GM18870 (cell line): ENCODE data around the gene BBOX1.
A peak's percentile ranks its signal among the peaks of the same experiment; 100 is the strongest.
"Not testable (repeated sequence)": the region's sequence is repeated elsewhere in the genome, so short reads cannot be mapped to it uniquely, and the experiment has no call there.

Experiments
- ATAC-seq: cut with Tn5 transposase; IDR thresholded peaks from one replicate; pipeline ENCODE4 v1.9.1; 2021; ENCODE audit warnings: moderate library complexity; ENCODE audit not compliant: unreplicated experiment

Gene BBOX1

DNA sequence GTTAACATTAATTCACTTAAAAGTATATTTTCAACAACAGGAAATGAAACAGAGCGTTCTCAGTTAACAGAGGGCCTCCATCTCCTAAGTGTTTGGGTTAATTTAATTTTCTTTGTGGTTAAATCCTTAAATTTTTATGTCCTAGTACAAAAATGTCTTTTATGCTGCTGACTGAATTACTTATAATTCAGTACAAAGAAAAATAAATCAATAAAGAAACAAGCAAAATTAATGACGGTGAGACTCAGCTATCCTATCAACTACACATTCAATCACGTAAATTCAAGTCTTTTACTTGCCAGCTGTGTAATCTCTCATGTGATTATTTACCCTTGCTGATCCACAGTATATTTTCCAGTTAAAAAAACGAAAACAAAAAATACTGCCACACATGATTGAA is 81.4 kb downstream of the BBOX1 start:
- ATAC-seq = no peak

DNA sequence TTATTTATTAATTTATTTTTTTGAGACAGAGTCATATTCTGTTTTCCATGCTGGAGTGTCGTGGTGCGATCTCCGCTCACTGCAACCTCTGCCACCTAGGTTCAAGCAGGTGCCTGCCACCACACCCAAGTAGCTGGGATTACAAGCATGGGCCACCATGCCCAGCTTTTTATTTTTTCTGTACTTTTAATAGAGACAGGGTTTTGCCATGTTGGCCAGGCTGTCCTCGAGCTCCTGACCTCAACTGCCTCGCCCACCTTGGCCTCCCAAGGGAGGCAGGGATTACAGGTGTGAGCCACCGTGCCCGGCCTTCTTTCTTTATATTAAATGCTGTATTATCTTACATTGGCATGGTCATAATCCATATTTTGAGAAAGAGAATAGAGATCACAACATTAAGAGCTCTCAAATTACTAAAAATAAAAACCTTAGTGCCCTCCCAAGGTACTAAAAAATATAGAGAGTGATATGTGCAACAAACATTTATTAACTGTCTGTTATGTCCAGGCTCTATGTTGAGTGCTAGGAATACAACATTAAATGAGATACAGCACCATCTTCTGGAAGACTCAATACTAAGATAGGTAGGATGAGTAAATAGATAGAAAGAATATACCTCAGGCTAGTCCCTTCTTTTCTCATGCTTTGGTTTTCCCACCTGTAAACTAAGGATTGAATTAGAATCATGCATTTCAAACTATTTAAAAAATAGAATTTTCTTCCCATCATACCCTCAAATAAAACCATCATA is 84.1 kb downstream of the BBOX1 start:
- no peak for ATAC-seq

DNA sequence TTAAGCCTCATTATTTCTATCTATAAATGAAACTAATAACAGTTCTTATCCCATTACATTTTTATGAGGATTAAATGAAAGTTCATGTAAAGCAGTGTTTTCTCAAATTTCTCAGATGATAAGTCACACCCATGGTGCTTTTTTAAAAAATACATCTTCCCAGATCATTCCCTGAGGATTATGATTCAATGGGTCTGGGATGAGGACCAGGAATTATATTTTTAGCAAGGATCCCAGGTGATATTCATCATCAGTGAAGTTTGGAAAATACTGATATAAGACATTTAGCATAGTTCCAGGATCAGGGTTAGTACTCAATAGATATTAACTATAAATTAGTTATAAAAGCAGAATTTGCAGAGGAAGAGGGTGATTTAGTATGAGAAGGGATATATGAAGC is 89.1 kb downstream of the BBOX1 start:
- no peak for ATAC-seq

DNA sequence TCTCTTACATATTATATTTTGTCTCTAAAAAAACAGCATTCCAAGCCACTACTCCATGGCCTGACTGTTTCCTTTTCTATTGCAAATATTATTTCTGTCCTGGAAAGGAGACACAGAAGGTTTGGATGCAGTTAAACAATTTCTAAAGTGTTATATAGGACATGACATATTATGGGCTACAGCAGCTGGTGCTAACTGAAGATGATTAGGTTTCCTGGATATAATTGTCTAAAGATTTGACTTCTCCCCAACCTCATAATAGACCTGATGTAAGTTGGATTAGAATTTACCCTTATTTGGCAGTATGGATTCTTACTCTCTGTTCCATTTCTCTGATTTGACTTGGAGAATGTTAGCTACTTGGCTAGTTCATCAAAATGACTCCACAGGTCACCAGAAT is 90.2 kb downstream of the BBOX1 start:
- no peak for ATAC-seq

DNA sequence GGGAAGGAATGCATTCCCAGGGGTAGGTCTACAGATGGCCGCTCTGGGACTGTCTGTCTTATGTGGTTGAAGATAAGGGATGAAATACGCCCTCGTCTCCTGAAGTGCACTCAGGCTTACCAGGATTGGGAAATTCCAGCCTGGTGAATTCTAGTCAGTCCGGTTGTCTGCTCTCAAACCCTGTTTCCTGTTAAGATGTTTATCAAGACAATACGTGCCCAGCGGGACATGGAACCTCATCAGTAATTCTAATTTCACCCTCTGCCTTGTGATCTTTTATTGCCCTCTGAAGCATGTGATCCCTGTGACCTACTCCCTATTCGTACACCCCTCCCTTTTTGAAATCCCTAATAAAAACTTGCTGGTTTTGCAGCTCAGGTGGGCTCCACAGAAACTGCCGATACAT is 95.3 kb downstream of the BBOX1 start:
- not testable (repeated sequence) for ATAC-seq

DNA sequence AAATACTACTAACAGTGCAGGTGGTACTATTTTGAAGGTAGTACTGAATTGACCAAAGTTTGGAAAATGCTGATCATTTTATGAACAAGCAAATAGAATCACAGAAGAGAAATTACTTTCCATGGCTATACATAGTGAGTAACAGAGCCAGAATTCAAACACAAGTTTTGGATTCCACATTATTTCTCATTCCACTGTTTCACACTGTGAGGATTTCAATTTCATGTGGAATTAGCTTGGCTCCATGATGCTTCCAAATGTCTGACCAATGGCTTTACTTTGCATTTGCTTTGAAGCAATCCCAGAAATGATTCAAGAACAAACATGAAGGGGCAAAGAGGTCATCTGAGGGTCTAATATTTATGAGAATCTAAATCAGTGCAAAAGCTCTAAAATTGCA is 98.1 kb downstream of the BBOX1 start:
- no peak for ATAC-seq

DNA sequence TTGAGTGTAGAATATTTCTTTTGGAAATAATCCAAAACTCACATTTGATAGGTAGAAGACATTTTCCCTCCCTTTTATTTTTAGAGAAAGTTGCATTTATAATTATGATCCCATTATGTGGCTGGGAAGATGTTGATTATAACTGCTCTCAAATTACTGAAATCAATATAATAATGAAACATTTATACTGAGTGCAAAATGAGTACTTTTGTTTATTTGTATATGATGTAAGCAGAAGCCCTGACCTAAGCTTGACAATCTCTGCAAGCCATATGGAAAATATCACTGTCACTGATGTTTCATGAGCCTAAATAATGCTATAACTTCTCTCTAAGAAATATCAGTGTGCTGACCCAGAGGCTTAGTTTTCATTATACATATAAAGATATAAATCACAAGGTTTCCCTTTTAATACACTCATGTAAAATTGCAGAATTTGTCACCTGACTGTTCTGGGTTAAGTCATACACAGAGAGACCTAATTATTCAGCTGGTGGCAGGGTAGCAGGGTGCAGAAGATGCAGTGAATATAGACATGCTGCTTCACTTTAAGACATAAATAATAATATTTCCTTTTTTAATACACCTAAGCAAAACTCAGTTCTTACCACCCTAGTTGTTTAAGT is 99.2 kb downstream of the BBOX1 start:
- ATAC-seq = no peak

DNA sequence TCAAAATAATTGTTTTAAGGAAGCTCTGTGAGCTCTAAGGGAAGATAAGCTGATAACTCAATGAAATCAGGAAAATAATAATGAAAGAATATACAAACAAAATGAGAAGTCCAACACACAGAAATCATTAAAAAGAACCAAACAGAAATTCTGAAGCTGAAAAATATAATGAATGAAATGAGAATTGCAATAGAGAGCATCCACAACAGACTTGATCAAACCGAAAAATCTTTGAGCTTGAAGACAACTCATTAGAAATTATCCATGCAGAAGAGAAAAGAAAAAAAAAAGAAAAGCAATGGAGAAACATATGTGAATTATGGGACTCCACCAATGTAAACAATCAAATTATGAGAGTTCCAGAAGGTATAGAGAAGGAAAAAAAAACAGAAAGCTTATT is 101.0 kb downstream of the BBOX1 start:
- ATAC-seq = no peak

DNA sequence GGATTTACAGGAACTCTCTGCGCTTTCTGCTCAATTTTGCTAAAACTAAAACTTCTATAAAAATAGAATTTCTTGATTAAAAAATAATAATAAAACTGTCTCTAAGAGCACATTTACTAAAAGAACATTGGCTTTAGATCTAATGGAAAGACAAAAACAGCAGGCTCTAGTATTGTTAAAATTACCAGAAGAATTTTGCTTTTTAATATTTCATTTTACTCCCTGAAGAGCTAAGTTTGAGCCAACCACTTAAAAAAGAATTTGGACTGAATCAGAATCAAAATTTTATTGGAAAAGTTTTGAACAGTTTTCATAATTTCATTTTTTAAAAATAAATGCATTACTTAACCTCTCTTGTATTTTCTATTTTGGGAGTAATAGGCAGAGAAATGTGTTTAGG is 107.3 kb downstream of the BBOX1 start:
- no peak for ATAC-seq

DNA sequence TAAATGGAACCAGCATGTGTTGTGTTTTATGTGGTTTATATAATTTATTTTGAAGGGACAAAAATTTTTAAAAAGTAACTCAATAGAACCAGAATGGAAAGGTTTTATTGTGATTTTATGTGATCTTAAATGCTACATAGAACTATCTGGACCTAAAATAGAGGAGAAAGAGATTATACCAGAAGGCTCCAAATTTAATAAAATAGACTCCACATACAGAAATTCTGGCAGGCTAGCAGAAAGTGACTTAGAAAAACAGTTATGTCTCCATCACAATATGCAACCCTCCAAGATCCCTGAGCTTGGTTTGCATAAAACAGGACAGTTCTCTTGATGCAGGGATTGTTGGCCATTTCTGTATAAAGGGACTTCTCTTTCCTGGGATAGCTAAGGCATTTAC is 107.9 kb downstream of the BBOX1 start:
- ATAC-seq = no peak

DNA sequence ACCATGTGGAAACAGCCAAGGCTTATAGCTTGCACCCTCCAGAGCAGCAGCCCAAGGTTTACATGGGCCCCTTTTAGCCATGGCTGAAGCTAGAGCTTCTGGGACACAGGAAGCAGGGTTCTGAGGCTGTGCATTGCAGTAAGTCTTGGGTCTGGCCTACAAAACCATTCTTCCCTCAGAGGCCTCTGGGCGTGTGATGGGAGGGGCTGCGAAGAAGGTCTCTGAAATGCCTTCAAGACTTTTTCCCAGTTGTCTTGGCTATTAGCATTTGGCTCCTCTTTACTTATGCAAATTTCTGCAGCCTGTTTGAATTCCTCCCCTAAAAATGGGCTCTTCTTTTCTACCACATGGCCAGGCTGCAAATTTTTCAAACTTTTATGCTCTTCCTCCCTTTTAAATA is 109.5 kb downstream of the BBOX1 start:
- ATAC-seq = no peak

DNA sequence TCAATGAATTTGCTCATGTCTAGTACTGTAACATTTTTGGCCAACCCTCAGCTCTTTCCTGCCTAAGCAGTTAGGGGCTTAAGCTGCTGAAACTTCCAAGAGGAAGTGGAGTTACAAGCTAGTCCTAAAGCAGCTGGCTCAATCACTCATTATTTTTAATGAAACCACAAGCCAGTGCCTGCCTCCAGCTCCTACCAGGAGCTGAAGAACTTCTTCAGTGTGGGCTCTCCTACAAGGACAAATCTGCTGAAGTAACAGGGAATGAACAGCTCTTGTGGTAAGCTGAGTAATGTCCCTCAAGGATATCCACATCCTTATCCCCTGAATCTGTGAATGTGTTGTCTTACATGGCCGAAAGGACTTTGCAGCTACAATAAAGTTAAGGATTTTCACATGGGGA is 112.5 kb downstream of the BBOX1 start:
- no peak for ATAC-seq

DNA sequence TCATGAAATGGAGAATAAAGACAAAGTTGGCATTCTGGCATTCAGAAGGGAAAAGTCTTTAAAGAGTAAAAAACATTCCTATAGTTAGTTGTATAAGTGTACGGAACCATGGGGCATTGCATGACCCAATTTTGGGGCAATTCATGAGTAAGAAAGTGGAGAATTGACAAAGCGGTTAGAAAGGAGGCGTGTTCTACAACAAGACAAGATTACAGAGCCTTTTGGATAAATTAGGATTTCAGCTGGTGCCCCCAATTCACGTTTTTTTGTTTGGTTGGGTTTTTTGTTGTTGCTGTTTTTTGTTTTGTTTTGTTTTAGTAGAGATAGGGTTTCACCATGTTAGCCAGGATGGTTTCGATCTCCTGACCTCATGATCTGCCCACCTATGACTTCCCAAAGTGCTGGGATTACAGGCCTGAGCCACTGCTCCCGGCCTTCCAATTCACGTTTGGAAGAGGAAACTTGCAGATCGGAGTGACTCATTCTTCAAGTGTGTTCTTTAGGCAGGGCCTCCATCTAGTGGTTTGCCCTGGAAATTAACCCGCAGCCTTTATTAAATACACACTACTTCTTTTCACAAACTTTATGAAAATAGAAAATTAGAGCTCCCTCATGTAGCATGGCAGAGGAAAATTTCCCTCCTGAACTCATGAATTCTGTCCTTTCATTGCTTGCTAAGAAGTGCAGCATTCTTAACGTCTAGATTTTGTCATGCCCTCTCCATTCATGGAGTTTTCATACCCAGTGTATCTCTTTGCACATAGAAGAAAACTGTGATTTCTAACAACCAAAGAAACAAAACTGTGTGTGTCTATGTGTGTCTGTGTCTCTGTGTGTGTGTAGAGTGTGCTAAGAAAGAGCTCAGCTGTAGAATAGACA is 118.1 kb downstream of the BBOX1 start:
- peak; percentile 81 for ATAC-seq

DNA sequence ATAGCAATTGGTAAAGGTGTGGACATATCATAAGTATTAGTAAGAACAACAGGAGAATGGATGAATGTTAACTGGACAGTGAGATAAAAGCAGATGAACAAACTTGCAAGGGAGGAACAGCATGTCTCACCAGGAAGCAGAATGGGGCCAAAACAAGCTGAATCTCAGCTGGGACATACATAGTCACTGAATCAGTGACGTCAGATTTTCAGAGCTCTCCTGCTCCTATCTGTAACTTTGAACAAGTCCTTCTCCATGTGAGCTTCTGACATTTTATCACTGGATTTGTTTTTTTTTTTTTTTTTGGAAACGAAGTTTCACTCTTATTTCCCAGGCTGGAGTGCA is 118.7 kb downstream of the BBOX1 start:
- ATAC-seq = no peak

DNA sequence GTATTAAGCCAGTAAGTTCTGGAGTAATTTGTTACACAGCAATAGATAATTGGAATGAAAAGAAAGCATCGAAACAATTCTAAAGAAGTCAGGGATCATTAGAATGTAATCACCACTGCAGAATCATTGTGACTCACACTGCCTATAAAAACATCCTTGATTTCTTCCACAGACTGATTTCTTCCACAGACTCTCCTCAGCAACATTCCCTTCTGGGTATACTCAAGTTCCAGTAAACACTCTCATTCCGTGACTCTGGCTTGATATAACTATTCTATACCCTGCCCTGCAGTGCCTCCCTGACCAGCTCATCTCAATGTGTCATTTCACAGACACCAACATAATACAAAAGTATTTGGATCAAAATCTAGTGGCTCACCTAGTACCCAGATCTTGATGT is 120.5 kb downstream of the BBOX1 start:
- ATAC-seq = no peak

DNA sequence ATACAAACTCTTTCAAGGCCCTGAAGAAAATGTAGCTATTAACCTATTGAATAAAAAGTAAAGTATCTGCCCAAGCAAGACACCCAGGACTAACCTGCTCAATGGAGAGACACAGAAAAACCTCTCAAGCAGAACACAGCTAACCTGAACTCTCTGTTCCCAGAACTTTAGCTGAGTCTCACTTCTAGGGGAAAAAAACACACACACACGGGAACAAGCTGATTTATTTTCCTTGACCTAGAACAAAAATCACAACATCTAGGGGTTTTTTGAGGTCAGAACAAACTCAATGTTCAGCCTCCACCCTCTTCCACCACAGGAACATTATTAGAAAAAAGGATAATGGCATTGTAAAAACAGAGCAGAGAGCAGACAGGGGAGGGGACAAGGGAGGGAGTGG is 121.6 kb downstream of the BBOX1 start:
- ATAC-seq = no peak

DNA sequence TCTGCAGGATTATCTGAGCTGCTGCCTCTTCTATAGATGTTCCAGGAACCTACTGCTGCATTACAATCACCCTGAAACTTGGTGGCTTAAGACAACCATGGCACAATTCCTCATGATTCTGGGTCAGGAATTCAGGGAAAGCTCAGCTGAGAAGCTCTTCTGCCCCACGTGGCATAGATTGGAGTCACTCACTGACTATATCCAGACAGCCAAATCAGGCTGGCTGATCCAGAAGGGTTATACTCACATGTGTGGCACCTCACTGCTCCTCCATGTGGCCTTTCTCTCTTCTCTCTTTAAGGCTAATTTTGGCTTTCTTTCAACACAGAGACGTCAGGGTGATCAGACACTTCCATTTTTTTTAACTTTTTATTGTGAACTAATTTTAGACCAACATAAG is 125.5 kb downstream of the BBOX1 start:
- no peak for ATAC-seq

DNA sequence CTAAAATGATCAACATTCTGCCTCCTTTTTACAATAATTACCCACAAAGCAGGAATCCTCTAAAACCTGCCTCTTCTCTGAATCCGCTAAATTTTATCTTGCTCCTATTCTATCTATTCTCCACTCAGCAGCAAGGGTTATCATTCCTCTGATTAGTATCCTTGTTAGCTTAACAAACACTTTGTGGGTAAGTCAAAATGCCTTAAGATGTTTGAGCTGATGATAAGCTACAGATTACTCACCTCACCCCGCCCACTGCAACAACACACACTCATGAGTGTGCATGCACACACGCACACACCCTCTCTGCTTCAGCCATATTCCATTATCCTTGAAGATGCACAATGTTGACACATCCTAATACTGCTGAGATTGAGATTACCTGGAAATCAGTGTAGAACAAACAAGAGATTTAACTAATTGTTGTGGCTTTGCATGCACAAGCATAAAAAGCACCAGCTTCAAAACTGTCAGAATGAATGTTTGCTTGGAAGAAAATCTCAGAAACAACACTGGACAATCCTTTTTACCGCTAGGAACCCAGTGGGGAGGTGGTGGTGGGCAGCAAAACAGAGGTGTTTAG is 130.9 kb downstream of the BBOX1 start:
- ATAC-seq = no peak

DNA sequence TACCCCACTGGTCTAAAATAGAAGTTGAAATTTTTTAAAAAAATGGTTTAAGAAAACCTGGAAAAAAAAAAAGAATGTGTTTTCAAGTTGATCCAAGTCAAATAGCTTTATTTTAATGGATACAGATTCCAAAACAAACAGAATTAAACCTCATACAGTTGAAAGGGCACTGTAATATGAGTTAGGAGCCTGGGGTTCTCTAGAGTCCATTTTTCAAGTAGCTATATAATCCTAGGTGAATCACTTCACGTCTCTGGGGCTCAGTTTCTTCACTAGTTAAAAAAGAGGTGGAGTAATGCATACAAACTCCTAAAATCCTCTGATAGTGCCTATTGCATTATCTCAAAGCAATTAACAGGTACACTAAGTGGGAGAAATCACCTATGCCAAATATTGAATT is 132.9 kb downstream of the BBOX1 start:
- ATAC-seq = no peak

DNA sequence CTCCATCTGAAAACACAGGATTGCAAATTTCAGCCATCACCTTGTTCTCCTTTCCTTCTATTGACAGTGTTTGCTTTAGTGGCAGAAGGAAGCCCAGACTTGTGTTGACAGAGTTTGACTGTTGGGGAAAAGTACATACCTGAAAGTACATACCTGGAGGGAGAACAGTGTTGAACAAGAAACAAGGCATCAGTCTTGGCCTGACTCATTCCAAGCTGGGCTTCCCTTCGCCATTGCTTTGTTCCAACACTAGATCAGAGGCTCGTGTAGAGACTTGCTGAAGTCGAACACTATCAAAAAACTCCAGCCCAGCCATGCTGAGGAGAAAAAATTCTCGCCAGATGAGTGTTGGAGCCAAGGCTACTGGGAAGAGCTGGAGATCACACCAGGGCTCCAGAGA is 133.4 kb downstream of the BBOX1 start:
- no peak for ATAC-seq

DNA sequence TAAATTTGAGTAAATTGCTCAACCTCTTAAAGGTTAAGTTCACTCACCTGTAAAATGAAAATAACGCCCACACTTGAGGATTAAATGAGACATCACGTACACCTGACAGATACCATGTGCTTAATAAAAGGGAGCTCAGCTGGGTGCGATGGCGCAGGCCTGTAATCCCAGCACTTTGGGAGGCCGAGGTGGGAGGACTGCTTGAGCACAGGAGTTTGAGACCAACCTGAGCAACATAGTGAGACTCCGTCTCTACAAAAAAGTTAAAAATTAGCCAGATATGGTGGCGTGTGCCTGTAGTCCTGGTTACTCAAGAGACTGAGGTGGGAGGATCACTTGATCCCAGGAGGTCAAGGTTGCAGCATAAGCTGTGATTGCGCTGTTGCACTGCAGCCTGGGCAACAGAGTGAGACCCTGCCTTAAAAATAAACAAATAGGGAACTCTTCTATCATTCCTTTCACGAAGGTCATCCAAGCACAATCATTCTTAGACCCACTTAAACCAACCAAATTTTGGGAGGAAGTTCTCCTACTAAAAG is 134.1 kb downstream of the BBOX1 start:
- ATAC-seq = no peak
